ENCODE data around the gene KASH5.
"Not testable (repeated sequence)": the region's sequence is repeated elsewhere in the genome, so short reads cannot be mapped to it uniquely, and the experiment has no call there.

The KASH5 gene

GRCh38 chr19:49436381-49437017 lies 48.5 kb downstream of the KASH5 start:
- DNase-seq (ENCODE audit: low read depth in 3 of 3): no peak

DNA sequence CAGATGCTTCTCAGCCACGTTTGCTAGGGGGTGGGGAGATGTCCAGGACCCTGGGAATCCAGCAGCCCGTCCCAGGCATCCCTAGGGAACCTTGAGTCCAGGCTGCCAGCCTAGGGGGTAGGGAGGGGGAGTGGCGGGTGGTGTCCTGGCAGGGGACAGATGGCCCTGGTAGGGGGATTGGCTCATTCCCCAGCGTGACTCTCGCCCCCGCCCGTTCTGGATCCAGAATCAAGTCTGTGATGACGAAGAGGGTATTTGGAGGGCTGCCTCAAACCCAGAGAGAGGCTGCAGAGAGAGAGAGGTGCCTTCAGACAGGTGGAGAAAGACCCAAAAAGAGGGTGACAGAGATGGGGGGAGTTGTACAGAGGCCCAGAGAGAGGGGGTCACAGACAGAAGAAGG lies 49.2 kb downstream of the KASH5 start:
- DNase-seq (ENCODE audit: low read depth in 3 of 3): no peak

DNA sequence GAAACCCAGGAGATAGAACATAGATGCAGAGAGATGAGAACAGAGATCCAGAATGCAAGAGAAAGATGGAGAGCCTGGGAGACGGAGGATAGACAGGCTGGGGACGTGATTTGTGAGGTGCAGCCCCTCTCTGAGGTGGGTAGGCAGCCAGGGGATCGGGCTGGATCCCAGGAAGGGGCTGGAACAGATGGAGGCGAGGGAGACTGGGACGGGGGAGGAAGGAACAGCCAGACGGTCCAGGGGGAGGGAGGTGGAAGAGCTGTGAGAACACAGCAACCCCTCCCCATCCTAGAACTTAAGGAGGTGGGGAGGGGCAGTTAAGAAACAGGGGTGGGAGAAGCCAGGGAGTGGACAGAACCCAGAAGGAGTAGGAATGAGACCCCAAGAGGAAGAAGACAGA lies 50.2 kb downstream of the KASH5 start:
- no peak for DNase-seq (ENCODE audit: low read depth in 3 of 3)

- no peak for DNase-seq (ENCODE audit: low read depth in 3 of 3)
Observed at GRCh38 chr19:49439836-49440235, 51.8 kb downstream of the KASH5 start.

GRCh38 chr19:49440439-49441209 lies 52.6 kb downstream of the KASH5 start:
- DNase-seq (ENCODE audit: low read depth in 3 of 3): no peak

DNA sequence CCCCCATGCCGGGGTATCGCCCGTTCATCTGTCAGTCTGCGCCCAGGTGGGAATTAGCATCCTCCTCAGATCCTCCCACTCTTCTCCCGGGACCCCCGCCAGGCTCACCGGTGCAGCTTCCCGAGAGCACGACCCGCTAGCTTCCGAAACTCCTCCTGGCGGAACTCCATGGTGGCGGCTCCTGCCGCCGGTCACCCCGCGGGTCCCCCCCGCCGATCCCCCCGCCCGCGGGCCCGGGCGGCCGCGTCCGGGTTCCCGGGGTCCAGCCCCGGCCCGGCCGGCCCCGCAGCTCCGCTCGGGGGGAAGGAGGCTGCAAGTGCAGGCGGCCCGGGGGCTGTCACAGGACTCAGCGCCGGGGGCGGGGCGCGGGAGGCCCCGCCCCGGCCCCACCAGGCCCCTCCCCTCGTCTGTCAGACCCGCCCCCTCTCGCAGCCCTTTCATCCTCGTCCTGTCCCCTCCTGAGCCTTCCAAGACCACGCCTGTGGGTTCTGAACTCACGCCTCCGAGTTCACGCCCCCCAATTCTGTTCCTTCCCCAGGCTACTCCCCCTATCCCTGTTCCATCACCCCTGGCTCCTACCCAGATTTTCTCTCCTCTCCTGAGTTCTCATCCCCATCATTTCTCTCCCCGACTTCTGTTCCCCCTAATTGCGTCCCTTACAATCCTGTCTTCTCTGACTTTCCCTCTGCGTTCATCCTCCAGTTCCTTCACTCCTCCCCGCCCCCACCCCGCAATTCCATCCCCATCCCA lies 53.3 kb downstream of the KASH5 start, which contains the start of gene SLC17A7:
Gene SLC17A7, minus strand, starts transcription at position 318 of the 750 bp plus-strand sequence. Its CDS starts 148 bp downstream, at position 170.
- DNase-seq (ENCODE audit: low read depth in 3 of 3): no peak

DNA sequence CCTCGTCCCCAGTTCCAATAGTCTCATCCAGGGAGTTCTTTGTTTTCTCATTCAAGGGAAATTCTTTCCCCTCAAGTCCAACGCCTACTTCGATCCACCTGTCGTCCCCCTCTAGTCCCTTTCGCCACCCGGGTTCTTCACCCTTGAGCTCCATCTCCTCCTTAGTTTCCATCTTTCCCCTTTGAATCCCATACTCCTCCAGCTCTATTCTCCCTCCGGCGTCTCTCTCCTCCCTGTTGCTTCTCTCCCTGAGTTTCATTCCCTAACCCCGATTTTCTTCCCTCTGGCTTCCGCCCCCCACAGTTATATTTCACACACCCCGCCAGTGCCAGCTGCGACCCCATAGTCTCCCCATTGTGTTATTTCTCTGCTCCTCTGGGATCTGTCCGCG lies 53.9 kb downstream of the KASH5 start:
- DNase-seq (ENCODE audit: low read depth in 3 of 3): no peak

DNA sequence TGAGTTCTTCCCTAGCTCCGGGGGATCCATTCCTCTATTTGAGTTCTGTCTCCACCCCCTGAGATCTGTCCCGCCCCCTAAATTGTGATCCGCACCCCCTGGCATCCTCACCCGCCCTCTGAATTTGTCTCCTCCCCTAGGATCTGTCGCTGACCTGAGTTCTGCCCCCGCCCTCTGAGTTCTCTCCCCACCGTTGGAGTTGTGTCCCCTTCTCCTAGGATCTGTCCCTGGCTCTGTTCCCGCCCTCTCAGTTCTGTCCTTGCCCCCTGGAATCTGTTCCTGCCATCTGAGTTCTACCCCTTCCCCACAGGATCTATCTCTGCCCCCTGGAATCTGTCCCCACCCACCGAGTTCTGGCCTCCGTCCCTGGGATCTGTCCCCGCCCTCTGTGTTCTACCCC lies 54.3 kb downstream of the KASH5 start:
- DNase-seq (ENCODE audit: low read depth in 3 of 3): no peak

DNA sequence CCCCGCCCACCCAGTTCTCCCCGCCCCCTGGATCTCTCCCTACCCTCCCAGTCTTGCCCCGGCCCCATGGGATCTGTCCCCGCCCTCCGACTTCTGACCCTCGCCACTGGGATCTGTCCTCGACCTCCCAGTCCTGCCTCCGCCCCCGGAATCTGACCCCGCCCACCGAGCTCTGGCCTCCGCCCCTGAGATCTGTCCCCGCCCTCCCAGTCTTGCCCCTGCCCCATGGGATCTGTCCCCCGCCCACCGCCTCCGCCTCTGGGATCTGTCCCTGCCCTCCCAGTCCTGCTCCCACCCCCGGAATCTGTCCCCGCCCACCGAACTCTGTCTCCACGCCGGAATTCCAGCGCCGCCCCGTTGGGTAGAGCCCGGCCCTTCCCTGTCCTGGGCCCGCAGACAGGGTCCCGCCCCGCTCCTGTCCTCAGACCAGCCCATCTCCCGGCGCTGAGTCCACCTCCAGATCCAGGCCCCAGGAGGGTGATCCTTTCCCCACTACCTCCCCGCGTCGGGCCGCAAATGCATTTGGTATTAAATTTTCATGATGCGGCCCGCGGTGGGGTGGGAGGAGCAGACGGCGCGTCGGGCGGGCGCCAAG lies 54.8 kb downstream of the KASH5 start:
- peak in 2 of 3 experiments; percentile 28 to 42 for DNase-seq (ENCODE audit: low read depth in 3 of 3)

DNA sequence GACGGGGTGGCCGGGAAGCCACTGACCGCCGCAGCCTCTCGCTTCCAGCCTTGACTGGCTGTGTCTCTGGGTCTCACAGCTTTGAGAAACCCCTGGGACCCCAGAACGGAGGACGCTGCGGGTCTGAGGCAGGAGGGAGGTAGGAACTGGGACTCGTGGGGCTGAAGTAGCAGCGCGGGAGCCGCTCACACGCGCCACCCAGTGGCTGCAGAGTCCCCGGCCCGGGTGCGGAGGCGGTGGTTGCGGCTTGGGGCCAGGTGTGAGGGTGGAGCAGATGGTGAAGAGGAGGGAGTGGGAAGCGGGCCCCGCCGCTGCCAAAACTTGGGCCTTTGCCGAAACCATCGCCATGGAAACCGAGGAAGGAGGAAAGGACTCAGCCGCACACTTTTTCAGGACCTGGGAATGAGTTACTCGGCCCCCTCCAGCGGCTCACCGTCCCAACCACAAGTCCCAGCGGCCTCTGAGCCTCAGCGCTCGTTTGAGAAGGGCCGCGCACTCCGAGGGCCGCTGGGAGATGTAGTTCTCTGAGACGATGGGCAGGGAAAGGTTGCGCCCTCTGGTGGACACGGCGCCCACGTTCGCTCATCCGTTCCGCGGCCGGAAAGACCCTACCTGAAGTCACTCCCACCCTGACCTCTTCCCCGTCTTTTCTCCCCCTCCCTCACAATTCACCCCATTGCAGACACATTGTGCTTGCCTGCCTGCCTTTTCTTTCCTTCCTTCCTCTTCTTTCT lies 55.5 kb downstream of the KASH5 start:
- peak; percentile 89 to 90 (median 90) for DNase-seq (ENCODE audit: low read depth in 3 of 3)

- DNase-seq (ENCODE audit: low read depth in 3 of 3): not testable (repeated sequence)
Observed at GRCh38 chr19:49444100-49444700, 56.2 kb downstream of the KASH5 start.

- DNase-seq (ENCODE audit: low read depth in 3 of 3): no peak
Observed at GRCh38 chr19:49445997-49446396, 57.9 kb downstream of the KASH5 start.

GRCh38 chr19:49447485-49448431 lies 59.7 kb downstream of the KASH5 start:
- no peak for DNase-seq (ENCODE audit: low read depth in 3 of 3)

DNA sequence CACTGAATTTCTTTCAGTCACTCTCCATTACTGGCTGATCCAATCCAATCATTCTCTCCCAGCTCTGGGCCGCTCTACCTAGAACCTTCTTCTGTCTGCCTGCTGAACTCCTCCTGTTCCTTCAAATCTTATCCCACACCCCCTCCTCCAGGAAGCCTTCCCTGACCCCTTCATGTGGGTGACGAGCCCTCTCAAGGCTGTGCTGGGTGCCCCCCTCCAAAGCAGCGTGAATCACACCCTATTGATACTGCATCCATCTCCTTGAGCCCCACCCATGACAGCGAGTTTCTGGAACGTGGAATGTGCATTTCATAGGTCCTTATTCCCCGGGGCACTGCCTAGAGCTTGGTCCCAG lies 60.4 kb downstream of the KASH5 start:
- no peak for DNase-seq (ENCODE audit: low read depth in 3 of 3)

- DNase-seq (ENCODE audit: low read depth in 3 of 3): no peak
Observed at GRCh38 chr19:49450405-49450804, 62.4 kb downstream of the KASH5 start.

DNA sequence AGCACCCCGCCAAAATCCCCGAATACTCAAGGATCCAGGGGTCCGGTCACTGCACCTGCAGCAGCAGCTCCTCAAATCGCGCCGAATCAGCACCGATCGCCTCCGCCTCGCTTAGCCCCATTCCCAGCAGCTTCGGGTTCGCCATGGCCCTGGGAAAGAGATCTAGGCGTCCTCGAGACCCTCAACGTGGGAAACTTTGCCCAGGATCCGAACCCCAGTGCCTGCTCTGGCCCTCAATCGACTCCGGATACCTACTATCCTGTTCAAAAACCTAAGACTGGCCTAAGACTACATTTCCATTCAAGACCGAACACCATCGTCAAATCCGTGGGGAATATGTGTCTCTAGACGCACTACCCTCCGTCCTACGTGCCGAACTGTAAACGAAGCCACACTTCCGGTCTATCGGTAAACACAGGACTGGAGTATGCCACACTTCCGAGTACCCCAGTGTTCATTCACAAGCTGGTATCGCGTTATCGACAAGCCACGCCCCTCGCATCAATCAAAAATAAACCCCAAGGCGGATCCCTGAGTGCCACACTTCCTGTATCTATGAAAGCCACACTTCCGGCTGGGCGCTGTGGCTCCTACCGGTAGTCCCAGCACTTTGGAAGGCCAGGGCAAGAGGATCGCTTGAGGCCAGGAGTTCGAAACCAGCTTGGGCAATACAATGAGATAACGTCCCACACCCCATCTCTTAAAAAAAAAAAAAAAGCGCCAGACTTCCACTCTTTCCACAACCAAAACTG lies 63.6 kb downstream of the KASH5 start, which contains the start of gene PIH1D1:
Gene PIH1D1, minus strand, starts transcription at position 385 of the 752 bp plus-strand sequence. Its CDS starts 240 bp downstream, at position 145.
- peak; percentile 78 to 92 (median 87) for DNase-seq (ENCODE audit: low read depth in 3 of 3)

DNA sequence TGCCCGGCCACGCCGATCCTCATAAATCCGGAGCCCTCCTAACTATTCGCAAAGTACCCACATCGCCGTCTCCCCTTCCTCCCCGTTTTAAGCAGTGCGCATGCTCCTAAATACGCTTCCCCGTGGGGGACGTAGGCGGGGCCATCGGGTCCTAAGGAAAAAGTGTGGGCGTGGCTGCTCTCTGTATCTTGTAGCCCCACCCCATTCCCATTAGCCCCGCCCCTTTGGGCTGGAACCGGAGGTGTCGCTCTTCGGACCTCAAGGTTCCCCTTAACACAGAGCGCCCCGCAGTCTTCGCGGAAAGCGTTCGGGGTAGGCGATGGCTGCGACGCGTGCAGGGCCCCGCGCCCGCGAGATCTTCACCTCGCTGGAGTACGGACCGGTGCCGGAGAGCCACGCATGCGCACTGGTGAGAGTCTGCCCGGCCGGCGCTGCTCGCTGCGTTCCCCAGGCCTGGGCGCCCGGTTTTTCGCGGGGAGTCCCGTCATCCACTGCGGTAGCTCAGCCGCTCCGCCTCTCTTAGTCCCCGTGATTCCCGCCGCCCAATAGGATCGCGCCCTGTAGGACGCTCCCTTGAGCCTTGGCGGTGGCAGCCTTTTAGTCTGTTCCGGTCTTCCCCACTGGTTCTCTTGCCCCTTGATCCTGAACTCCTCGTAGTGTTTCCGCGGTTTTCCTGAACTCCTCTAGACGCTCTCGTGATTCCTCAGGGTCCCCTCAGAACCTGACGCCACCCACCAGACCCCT lies 65.1 kb downstream of the KASH5 start, which contains the start of gene ALDH16A1:
Gene ALDH16A1, plus strand, starts transcription at position 213 of the 744 bp plus-strand sequence. Its CDS starts 107 bp downstream, at position 320.
- peak; percentile 92 to 95 (median 95) for DNase-seq (ENCODE audit: low read depth in 3 of 3)

- DNase-seq (ENCODE audit: low read depth in 3 of 3): no peak
Observed at GRCh38 chr19:49453757-49454240, 65.8 kb downstream of the KASH5 start.
